ENCODE measurements around the gene RBMS3.
"Not testable (repeated sequence)": the region's sequence is repeated elsewhere in the genome, so short reads cannot be mapped to it uniquely, and the experiment has no call there.

Gene RBMS3

DNA sequence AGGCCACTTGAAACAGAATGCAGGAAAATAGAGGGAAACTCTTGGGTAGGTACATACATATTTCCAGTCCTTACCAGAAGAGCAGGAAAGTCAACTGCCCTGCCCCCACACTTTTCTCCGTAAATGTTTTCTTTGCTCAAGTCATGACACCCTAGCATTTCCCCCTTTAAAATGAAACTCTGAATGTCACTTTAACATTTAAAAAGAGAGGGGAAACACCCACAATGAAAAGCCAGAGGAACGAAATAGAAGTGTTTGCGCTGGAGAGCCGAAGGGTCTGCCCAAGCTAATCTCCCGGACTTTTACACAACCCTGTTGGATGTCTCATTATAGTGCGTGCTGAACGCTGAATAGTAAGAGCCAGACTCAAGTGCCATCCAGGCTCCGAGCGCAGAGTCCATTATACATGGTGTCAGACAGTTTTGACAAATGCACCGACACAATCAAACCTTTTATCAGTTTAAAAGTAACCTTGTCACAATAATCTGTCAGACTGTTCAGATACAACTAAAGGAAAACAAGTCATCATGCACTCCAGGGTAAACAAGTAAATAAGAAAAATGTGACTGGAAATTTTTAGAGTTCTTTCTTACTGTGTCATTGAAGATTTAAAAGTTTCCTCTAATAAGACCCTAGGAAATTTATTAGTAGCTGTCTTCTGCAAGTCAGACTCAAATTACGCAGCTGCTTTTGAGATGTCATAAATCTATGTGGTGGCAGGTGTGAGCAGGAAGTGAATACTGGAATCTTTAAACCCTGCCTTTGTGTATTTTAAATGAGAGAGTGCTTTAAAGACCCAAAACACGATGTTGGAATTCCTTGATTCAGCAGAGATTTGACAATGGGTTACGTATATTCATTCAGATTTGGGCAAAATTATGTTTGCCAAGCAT, 159.8 kb downstream of the RBMS3 start:
- DNase-seq = no peak

DNA sequence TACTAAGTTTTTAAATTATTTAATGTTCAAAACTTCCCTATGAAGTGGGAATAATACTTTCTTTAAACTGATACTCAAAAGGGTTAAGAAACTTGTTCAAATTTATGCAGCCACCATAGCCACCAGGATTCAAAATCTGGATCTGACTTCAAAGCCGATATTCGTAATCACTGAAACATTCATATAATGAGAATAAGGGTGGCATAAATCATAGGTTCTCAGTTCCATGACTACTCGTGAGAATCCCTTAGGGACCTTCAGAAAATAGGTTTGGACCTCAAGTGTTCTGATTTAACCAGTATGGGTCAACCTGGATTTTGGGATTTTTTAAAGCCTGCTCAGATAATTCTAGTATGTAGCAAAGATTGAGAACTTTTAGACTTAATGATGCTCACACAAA, 160.6 kb downstream of the RBMS3 start:
- DNase-seq = no peak

DNA sequence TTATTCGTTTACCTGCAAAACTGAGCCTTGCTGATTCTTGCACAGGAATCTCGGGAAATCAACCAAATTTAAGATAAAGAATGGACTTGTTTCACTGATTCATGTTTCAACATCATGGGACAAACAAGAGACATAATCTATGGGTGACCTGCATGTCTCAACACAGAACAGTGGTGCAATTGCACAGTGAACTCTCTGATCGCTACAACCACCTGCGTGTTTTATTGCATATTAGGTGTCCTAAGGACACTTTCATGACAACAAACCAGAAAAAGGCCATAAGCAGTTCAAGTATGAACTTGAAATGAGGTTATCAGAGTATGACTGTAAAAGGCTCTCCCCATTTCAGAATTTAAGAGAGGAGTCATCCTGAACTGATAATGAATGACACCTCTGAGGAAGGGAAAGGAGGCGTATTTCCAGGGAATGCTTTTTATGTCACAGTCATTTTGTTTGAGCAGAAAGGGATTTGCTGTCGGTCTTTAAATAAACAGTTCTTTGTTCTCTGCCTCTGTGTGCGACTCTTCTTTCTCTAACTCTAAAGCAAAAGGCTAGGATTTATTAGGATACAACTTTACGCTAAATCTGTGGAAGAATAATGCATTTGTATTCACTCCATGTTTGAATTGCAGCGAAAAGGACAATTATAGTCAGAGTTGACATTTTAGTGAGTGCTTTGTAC, 167.2 kb downstream of the RBMS3 start:
- no peak for DNase-seq

DNA sequence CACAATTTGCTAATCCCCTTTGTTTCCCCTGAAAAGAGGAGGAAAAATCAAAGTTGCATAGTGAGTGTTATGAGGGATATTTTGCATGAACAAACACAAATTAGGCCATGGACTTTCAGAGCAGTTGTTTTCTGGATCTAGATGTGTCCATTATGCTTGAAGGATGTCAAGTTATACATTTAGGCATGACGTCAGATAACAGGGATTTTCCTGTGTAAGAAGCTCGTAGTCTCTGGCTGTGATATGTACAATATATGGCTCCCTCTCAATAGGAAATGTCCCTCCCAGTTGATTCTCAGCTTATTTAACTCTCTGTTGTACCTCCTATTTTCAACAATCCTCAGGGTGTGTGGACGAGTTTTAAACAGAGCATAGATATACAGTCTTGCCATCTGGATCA, 171.0 kb downstream of the RBMS3 start:
- no peak for DNase-seq

DNA sequence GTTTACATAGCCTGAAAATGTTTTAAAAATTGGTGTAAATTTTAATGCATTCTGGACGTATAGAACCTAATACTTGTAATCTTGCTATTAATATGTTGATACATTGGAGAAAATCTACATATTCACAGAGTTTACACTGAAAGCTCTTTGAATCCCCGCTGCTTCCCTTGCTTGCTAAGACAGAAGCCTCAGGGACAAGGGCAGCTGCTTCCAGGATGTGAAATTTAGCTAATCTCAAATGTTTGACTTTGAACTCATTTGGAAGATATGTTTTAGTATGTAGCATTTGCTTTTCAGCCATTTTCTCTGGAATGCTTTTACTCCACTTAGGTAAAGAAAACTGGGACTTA, 172.0 kb downstream of the RBMS3 start:
- no peak for DNase-seq

DNA sequence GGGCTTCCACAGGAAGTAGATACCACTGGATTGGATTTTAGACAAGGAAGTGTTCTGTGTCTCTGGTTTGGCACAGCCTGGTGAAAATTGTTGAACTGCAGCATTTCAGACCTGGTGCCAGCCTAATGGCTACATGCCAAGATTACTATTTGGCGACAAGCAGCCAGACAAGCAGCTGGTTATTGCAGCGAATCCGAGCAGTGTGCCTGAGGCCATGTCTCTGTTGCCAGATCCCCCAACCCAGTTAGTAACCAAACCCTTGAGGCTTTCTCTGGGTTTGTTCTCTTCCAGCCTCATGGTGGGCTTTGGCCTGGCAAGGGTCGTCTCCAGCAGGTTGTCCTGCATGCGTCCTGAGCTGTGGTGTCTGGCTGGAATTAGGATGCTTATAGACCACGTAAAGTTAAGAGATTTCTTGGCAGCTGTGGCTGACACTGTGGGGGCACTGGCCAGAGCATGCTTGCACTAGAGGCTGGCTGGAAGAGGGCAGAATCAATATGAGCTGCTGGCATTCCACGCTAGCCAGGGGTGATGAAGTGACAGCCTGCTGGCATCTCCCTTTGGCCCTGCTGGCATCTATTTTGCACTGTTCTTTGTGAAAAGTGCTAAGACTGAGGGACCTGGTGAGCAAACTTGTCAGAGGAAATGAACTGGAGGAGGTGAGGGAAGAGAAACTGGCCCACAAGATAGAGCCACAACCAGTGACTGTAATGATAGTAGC, 172.6 kb downstream of the RBMS3 start:
- no peak for DNase-seq

DNA sequence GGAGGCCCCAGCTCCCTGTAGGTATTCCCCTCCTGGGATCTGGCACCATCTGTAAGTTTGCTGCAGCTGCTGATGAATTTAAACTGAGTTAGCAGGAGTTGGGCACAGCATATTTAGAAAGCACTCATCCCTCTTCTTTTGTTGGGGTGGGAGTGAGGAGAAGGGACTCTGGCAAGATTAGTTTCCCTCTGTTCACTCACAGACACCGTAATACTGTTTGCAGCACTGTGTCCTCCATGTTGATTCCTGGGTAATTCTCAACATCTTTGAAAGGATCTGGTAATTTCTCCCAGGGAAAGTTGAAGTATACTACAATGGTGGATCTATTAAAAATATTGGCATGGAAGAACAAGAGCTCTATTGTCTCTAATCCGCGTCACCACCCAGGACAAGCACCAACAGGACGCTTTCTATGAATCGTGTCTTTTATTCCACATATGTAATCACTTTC, 173.3 kb downstream of the RBMS3 start:
- no peak for DNase-seq

DNA sequence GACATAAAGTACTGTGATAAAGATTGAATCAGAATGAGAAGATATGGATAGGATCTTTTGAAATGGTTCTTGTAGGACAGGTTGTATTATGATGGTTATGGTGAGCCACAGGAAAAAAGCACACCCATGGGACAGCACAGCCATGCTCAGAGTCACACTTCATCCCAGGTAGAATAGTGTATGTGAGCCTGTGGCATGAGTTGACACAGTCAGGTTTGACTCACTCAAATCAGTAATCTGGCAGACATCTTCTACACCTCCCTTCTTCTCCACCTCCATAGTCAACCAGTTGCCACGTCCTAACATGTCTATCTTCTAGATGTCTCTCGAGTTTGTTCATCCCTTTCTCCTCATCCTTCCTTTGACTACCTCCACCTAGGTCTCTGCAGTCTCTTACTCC, 176.0 kb downstream of the RBMS3 start:
- DNase-seq = no peak

DNA sequence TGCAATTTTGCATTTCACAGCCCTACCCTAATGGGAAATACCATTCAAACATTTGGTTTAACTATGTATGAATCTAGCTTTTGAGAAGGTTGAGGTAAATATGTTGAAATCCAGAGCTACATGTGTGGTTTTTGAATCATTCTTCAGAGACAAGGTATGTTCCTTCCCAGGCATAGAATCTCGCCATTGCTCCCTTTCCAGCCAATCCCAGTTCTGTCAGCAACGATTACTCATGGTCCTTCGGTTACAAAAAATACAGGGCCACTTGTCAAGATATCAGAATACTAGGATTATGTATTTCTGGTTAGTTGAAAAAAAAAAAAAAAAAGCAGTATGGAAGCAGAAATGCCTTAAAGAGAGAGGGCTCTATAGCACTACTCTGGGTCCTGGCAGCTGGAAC, 182.4 kb downstream of the RBMS3 start:
- no peak for DNase-seq

DNA sequence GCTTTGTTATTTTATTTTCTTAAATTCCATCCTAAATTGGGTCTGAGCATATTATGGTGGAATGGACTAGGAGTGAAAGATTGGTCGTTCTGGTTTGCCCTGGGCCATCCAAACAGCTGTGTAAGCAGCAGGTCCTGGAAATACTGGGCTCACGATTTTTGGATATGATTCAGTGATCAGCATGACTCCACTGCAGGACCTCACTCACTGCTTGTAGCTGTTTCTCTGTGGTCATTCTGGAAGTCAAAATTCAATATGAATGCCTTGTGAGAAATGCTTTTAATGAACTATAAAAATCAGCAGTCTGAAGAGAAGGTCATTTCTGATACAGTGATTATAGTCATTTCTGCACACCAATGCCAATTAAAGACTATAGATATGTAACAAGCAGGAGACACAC, 185.0 kb downstream of the RBMS3 start:
- DNase-seq = no peak

DNA sequence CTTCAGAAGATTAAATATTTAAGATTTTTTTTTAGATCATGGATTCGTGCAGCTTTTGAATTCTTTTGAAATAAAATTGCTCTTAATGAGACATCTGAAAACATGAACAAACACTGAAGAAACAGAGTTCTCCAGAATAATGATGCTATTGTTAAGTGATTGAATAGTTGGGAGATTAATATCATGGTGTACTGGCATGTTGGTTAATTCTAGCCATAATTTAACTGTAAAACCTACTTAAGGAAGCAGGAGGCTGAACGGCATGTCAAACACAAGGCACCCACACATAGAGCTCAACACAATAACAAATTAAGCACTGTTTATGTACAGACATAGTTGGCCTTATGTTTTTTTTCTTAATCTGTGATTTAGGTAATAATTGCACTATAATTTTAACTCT, 185.6 kb downstream of the RBMS3 start:
- no peak for DNase-seq

DNA sequence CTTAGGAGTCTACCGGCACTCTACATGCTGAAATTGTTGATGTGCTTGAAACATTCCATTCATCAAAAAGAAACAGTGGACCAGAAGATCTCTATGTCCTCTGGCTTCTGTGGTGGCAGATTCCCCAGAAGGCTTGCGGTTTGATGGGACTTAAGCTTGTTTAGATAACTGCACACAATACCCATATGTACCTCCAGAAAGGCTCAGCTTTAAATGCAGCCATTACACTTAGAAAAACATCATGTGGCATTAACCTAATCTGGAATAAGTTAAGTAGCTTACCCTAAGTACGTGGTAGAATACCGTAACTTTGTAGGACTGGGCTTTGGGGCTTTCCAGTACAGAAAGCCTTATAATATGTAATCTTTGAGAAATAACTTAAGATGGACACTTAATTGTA, 187.3 kb downstream of the RBMS3 start:
- DNase-seq = no peak

DNA sequence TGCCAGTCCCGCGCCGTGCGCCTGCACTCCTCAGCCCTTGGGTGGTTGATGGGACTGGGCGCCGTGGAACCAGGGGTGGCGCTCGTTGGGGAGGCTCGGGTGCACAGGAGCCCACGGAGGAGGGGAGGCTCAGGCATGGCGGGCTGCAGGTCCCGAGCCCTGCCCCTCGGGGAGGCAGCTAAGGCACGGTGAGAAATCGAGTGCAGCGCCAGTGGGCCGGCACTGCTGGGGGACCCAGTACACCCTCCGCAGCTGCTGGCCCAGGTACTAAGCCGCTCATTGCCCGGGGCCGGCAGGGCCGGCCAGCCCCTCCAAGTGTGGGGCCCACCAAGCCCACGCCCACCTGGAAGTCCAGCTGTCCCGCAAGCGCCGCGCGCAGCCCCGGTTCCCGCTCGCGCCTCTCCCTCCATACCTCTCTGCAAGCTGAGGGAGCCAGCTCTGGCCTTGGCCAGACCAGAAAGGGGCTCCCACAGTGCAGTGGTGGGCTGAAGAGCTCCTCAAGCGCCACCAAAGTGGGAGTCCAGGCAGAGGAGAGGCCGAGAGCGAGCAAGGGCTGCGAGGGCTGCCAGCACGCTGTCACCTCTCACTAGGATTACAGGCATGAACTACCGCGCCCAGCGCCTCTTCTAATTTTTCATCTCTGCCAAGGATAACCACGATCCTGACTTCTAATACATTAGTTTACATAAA, 192.8 kb downstream of the RBMS3 start:
- not testable (repeated sequence) for DNase-seq

DNA sequence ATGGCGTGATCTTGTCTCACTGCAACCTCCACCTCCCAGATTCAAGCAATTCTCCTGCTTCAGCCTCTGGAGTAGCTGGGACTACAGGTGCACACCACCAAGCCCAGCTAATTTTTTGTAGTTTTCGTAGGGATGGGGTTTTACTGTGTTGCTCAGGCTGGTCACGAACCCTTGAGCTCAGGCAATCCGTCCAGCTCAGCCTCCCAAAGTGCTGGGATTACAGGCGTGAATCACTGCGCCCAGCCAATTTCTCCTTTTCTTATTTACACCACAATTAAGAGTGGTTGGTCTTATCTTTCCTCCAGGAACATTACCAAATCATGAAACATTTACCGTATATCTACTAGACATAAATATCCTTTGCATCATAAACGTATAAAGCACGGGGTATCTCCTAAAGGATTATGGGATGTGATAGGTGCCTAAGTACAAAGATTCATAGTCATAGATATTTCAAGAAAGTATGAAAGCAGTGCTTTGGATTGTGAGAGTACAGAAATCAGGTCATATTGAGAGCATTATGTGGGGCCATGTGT, 194.5 kb downstream of the RBMS3 start:
- no peak for DNase-seq

DNA sequence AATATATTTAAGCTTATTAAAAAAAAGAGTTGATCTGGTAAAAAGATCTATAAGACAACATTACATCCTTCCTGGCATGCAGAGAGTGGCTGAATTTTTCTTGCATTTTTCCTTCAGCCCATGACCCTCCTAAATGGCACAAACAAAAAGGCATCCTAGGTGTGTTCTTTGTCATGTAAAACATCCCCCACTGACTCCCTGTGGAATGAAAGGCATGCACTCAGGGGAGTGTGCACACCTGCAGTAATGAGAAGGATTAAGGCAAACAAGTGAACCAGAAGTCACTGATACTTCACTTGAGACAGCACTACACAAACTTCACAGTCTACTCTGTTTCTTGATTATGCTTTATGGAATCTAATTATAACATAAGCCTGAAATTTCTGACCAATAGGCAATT, 195.0 kb downstream of the RBMS3 start:
- DNase-seq = no peak

DNA sequence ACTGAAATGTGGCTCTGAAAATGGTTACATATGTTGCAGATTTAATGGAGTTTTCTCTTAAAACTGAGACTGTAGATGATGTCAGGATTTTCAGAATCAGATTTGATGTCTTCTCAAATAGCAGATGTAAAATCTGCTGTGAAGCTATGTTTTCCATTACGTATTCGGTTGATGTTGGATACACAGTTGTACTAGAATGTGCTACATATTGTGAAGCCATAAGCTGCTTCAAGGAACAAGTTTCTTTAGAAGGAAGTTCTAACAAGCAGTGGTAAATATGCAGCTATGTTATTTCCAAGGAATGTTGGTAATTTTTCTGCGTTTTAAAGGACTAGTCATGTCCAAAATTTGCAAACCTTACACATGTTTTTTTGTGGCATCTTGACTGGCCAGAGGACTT, 197.7 kb downstream of the RBMS3 start:
- no peak for DNase-seq

DNA sequence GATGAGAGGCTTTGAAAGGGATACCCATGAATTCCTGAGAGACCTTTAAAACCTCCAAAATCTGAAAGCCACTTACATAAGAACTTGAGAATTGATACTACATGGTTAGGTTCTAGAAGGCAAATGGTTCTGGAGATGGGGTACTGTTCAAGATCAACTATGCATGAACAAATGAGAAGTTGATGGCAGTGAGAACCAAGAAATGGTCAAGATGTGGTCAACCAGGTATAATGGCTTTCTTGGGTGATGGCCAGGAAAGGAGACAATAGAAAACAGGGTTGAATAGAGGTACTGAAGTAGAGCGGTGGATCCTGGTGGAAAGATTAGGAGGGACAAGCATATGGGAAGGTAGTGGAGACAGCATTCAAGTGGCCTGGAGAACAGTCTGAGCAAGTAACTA, 200.4 kb downstream of the RBMS3 start:
- no peak for DNase-seq

DNA sequence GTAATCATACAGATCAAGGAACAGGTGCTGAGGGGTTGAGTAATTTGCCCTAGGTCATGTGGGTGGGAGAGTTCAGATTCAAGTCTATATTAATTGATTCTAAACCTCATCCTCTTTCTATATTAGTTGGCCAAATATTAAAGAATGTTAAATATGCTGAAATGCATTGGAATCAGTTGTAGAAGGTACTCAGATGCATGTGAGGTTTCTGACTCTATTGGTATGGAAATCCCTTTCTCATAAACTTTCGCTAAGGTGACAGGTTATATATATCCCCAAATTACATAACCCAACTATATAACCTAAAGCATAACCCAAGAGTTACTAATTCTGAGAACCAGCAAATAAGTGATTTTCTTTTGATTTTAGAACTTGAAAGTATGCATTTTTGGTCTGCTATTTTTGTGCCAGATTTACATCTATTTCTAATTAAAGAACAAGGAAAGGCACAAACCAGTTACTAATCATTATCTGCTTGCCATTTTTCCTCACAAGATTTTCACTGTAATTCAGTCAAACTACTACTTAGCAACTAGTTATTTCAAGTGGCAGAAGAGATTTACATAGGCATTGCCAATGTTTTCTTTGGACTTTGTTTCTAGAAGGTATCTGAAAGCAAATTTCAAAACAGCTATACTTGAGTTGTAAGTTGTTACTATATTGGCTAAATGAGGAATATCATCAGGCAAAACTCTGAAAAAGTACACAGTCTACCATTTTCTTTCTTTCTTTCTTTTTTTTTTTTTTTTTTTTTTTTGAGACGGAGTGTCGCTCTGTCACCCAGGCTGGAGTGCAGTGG, 201.3 kb downstream of the RBMS3 start:
- no peak for DNase-seq

DNA sequence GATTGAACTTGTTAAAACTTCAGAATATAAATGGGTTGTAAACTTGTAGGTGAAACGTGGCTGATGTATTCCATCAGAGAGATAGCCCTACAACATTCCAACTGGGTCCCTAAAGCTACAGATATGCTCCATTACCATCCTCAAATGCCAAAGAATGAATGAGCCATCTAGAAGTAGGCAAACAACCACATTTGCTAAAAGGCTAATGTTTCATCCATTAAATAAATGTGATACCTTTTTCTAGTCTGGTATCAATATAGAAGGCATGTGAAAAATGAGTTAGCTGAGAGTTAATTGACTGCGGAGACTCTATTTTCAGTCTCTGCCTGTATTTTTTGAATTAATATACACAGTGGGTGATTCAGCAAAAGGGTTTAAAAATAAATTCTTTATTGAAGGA, 203.8 kb downstream of the RBMS3 start:
- no peak for DNase-seq

DNA sequence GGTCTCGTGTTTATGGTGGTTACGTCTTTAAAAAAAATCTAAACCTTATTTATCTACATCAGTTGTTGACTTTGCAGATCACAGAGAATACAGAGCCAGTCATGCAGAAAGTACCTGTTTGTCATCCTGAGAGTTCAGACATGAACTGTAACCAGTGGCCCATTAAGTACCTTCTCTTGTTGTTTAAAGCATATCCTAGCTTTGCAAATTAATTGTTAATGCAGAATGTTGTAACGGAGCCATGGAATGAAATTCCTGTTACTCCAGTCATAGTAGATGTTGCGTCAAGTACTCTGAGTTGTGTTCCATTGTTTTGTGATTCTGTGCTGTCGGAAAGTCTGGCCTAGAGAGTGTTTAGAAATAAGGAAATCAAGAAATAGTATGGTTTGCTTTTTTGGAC, 205.2 kb downstream of the RBMS3 start:
- DNase-seq = no peak

DNA sequence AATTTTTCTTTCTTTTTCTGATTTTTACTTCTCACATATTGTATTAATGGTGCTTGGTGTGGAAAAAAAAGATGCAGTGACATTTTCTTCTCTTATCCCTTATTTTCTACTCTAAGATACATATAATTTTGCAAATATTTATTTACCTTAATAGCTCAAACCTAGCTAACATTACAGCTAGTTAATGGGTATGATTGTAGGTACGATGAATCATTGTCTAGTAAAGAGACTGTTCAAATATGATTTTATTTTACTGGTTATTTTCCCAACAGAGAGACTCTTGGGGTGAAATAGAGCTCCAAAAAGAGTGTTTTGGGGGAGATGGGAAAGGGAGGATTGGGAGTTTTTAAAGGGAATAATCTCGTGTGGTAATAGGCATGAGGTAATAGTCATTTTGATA, 206.0 kb downstream of the RBMS3 start:
- DNase-seq = no peak

DNA sequence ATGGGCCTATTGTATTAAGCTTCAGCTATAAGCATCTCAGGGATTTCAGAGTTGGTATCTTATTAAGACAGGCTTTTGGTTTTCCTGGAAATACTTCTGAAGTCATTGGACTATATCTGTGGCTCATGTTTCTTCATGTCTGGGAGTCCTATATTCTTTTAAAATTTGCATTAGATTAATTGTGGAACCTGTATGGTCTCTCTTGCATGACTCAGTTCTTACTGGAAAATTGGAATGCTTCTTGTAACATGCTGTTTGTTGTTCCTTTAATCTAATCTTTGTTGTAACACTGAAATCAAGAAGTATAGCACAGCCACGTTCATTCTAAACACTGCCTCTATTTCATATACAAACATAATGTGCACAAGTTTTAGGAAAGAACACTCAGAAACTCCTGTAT, 208.1 kb downstream of the RBMS3 start:
- DNase-seq = no peak
